Pancreas (tissue), 10 donors: Measurements from ENCODE around the gene MAGIX. TPM values are rescaled to one million over a fixed set of nuclear protein-coding genes. Genes with fewer than 3 reads are reported as not detected.
"Not testable (repeated sequence)": the region's sequence is repeated elsewhere in the genome, so short reads cannot be mapped to it uniquely, and the experiment has no call there.

Experiments
- ATAC-seq, 4 donors: fragments of 200-7000 bp; cut with Tn5 transposase; one replicate each; pipeline versions ENCODE4 v1.8.0 to v1.9.1; 2020; ENCODE audit warnings: mild to moderate bottlenecking in 4 of 4, moderate library complexity in 4 of 4
- DNase-seq, 6 donors: peaks; one replicate each; pipeline ENCODE4 v3.0.0-alpha.2; 2020
- FAIRE-seq: peaks from 2 replicates; lab custom pipeline; 2012; peaks lifted over from hg19 to GRCh38; lab: Jason Lieb, UNC
- H3K27ac ChIP-seq, 4 donors: fragments of 200-600 bp; sonication (generic); 1 replicate in 3 of 4; 2 replicates in 1 of 4; pipeline versions ENCODE4 v1.5.0 to v1.8.0; 2020
- H3K27me3 ChIP-seq, 4 donors: fragments of 200-600 bp; one replicate each; pipeline ENCODE4 v1.8.0; 2021
- H3K36me3 ChIP-seq, 3 donors: fragments of 200-600 bp; sonication (generic) in 1 of 3; one replicate each; pipeline versions ENCODE4 v1.5.0 to v1.8.0; 2020 to 2021
- H3K4me1 ChIP-seq, 3 donors: fragments of 200-600 bp; one replicate each; pipeline ENCODE4 v1.8.0; 2021
- H3K4me3 ChIP-seq, 4 donors: fragments of 200-600 bp; sonication (generic) in 2 of 4; one replicate each; pipeline versions ENCODE4 v1.5.0 to v1.8.0; 2020 to 2021
- H3K9me3 ChIP-seq, 4 donors: fragments of 200-600 bp; one replicate each; pipeline ENCODE4 v1.8.0; 2021
- CTCF ChIP-seq, 4 donors: fragments of 200-600 bp; sonication (generic) in 3 of 4; IDR thresholded peaks; one replicate each; pipeline versions ENCODE4 v1.5.0 to v1.8.0; 2021; ENCODE audit warnings: antibody characterized with exemption in 4 of 4
- WGBS, 2 donors: extraction: QIAGEN DNeasy Blood & Tissue Kit; methylation state at CpG; one replicate each; pipeline ENCODE4 v1.1.7; 2013; 5-methylcytosine and 5-hydroxymethylcytosine counted together
- intact Hi-C, 3 donors: fragments of 100-400 bp; cut with DNase I; formaldehyde crosslinking; loops; one replicate each; pipeline versions ENCODE4 v1.11.1 to v1.14.2; 2022
- polyA plus RNA-seq, 2 donors: library from polyadenylated mRNA; stranded (reverse); fragments of 200-250 nt; gene quantifications; one replicate each; pipeline ENCODE4 v1.2.3, GENCODE V29; 2013
- total RNA-seq, 6 donors: library from RNA; stranded (reverse); fragmentation: NEBNext Ultra II Directional in 4 of 6; extraction: Animal tissue kit (Norgen Biotek cat#: 25700) in 4 of 6; gene quantifications; one replicate each; pipeline versions ENCODE4 v1.2.1 to v1.2.4, GENCODE V29; 2021 to 2023
- donor health status: healthy with polysubstance abuse.
- donor health status: DM: no; HTN: no; CAD: no; lungs with moderate emphysema.
- donor health status: DM: no; HTN: no; CAD: no.
- donor health status: control.
- donor health status: control.
- donor health status: Bipolar disorder and iron deficiency.
- donor health status: DM: yes; HTN: yes; CAD: no.
- donor health status: DM: no; HTN: no; CAD: no.
- donor health status: DM: no; HTN: no; CAD: no.
- donor health status: DM: yes; HTN: yes; CAD: no.

Gene MAGIX
- total and polyA plus RNA-seq, 8 donors, result 6.8 to 25.7 (median 8.6) TPM

DNA sequence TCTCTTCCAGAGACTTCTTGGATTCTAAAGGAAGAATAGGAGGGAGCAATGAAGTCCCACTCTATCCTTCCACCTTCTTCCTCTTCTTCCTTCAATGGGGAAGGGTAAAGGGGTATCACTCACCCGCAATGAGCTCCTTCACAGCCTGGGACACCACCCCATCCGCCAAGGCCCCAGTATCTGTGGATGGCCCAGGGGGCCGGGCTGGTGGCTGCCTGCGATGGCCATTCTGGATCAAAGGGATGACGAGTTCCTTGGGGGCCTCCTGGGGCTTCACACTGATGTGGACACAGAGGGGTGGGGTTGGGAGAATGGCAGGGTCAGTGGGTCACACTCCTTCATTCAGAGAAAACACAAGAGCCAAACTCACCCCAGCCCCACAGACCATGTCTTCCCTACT, 40.1 kb upstream of the MAGIX start:
- no peak for TF ChIP-seq CTCF (IDR thresholded peaks at IDR 0.05)
- WGBS, 2 donors, result 58 to 61% methylated on average over 5 of the region's 5 CpGs
- Histone ChIP-seq H3K27ac (no peak overlapping the region), H3K9me3 (no peaks in the 10 kb centered on the region), H3K4me1 (no peaks in the 10 kb centered on the region), H3K4me3 (peak overlapping the region in 3 of 4 donors; percentile 41 to 66 (median 50)), H3K36me3 (peaks cover 0 to 5% (median 0%) of the 10 kb centered on the region in 3 donors), H3K27me3 (no peaks in the 10 kb centered on the region)
- DNase-seq, result no peak
- intact Hi-C loops, result no loop called here
- FAIRE-seq, result no peak
- no peak for ATAC-seq

DNA sequence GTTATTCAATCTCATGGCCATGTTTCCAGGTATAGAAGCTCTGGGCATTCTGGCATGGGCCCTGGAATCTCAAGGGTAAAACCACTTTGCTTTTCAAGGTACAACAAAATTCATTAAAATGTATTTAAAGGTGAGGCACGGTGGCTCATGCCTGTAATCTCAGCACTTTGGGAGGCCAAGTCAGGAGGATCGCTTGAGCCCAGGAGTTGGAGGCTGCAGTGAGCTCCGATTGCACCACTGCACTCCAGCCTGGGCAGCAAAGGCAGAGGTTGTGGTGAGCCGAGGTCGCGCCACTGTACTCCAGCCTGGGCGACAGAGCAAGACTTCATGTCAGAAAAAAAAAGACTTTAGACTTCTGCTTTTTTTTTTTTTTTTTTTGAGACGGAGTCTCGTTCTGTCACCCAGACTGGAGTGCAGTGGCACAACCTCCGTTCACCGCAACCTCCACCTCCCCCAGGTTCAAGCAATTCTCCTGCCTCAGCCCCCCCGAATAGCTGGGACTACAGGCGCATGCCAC, 34.8 kb upstream of the MAGIX start:
- FAIRE-seq, H3K27ac ChIP-seq, ATAC-seq, H3K4me1 ChIP-seq, H3K36me3 ChIP-seq, H3K4me3 ChIP-seq, H3K27me3 ChIP-seq, DNase-seq, H3K9me3 ChIP-seq, intact Hi-C loops: not testable (repeated sequence)
- WGBS, 2 donors, result 81 to 82% methylated on average over 12 of the region's 13 CpGs

DNA sequence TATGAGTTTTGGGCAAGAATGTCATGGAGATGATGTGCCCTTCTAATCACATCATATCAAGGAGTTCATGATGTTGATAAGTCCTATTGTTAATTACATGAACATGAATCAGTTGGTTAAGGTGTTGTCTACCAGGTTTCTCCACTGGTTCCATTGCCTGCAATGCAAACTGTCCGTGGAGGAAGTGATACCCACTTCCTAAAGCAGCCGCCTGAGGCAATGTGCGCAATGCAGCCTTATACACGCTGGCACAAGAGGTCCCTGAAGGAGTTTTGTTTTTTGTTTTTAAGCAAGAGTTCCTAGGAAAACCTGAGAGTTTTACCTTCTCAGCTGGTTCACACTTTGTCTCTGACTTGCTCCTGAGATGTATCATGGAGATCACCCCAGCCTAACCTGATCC, 33.1 kb upstream of the MAGIX start:
- Histone ChIP-seq H3K27ac (no peak overlapping the region), H3K9me3 (no peaks in the 10 kb centered on the region), H3K4me3 (no peak overlapping the region), H3K4me1 (no peaks in the 10 kb centered on the region), H3K27me3 (no peaks in the 10 kb centered on the region), H3K36me3 (no peaks in the 10 kb centered on the region)
- ATAC-seq, result no peak
- FAIRE-seq, result no peak
- no peak for TF ChIP-seq CTCF (IDR thresholded peaks at IDR 0.05)
- 74 to 80% methylated on average over 4 of the region's 4 CpGs for WGBS, 2 donors
- DNase-seq, result no peak
- intact Hi-C loops, result no loop called here

- H3K4me3 ChIP-seq, H3K4me1 ChIP-seq, H3K27ac ChIP-seq, FAIRE-seq, ATAC-seq, H3K36me3 ChIP-seq, H3K27me3 ChIP-seq, DNase-seq, H3K9me3 ChIP-seq, intact Hi-C loops: not testable (repeated sequence)
- WGBS, 2 donors, result 92% methylated on average over 7 of the region's 7 CpGs
Measured at GRCh38 chrX:49132275-49132674, 30.3 kb upstream of the MAGIX start.

DNA sequence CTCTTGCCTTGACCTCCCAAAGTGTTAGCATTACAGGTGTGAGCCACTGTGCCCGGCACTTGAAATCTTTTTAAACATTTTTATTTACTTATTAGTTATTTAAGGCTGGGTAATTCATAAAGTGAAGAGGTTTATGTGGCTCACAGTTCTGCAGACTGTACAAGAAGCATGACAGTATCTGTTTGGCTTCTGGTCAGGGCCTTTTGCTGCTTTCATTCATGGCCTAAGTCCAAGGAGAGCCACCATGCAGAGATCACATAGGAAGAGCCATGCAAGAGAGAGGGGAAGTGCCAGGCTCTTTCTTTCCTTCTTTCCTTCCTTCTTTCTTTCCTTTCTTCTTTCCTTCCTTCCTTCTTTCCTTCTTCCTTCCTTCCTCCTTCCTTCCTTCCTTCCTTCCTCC, 28.8 kb upstream of the MAGIX start:
- H3K36me3 ChIP-seq, result no peaks in the 10 kb centered on the region
- WGBS, 2 donors, result 81 to 87% methylated on average over 1 of the region's 1 CpG
- no peaks in the 10 kb centered on the region for H3K4me1 ChIP-seq
- ATAC-seq (no peak), FAIRE-seq (no peak), DNase-seq (no peak)
- no peak overlapping the region for H3K27ac ChIP-seq
- no peak for TF ChIP-seq CTCF (IDR thresholded peaks at IDR 0.05)
- no peaks in the 10 kb centered on the region for H3K9me3 ChIP-seq
- H3K4me3 ChIP-seq, result no peak overlapping the region
- H3K27me3 ChIP-seq, result no peaks in the 10 kb centered on the region
- intact Hi-C loops, result no loop called here

GRCh38 chrX:49137492-49137891, 25.1 kb upstream of the MAGIX start:
- Histone ChIP-seq H3K4me3 (no peak overlapping the region), H3K36me3 (no peaks in the 10 kb centered on the region), H3K27ac (no peak overlapping the region), H3K4me1 (no peaks in the 10 kb centered on the region), H3K9me3 (no peaks in the 10 kb centered on the region), H3K27me3 (no peaks in the 10 kb centered on the region)
- TF ChIP-seq CTCF (IDR thresholded peaks at IDR 0.05), result no peak
- WGBS, 2 donors, result 82 to 100% methylated on average over 1 of the region's 1 CpG
- peak in 2 of 4 donors; percentile 18 to 36 for ATAC-seq
- intact Hi-C loops, result no loop called here
- no peak for DNase-seq
- FAIRE-seq, result no peak
